SU-DHL-6 (cell line): ENCODE data around the gene PDPK1.
"Not testable (repeated sequence)": the region's sequence is repeated elsewhere in the genome, so short reads cannot be mapped to it uniquely, and the experiment has no call there.

ENCODE experiments used
- CTCF ChIP-seq: fragments of 200-600 bp; sonication (generic); IDR thresholded peaks from one replicate; pipeline ENCODE4 v1.5.1; 2017; ENCODE audit warnings: antibody characterized with exemption, mild to moderate bottlenecking, low read length, moderate library complexity; ENCODE audit not compliant: insufficient read depth, poor library complexity, severe bottlenecking
- EZH2phosphoT487 ChIP-seq: fragments of 200-600 bp; sonication (generic), shearing (Covaris generic); conservative IDR thresholded peaks from 2 replicates; pipeline ENCODE4 v1.6.1; 2018; ENCODE audit warnings: mild to moderate bottlenecking, antibody characterized with exemption, low read length, moderate library complexity, mixed read lengths

- not testable (repeated sequence) for TF ChIP-seq CTCF, EZH2phosphoT487
Measured at GRCh38 chr16:2604016-2604369, 66.2 kb downstream of the PDPK1 start.
